HEK293T (cell line): Measurements from ENCODE around the gene CELSR1.

Experiments used
- CTCF ChIA-PET: fragments of 350-600 bp; formaldehyde crosslinking; extraction: SDS; loops from one replicate; lab custom pipeline; 2021; ENCODE audit warnings: antibody characterized with exemption, inconsistent platforms; lab: Yijun Ruan, JAX
- POLR2A ChIA-PET: fragments of 350-600 bp; formaldehyde crosslinking; extraction: SDS; loops from one replicate; lab custom pipeline; 2020; ENCODE audit warnings: antibody characterized with exemption, inconsistent platforms; lab: Yijun Ruan, JAX
- DNase-seq: peaks from one replicate; pipeline ENCODE4 v3.0.0; 2012; ENCODE audit warnings: mixed read lengths; ENCODE audit errors: extremely low spot score
- ARNT ChIP-seq: fragments of 450-650 bp; IDR thresholded peaks from 2 replicates; pipeline ENCODE4 v1.6.1; 2017; ENCODE audit warnings: mild to moderate bottlenecking
- BHLHE40 ChIP-seq: fragments of 450-650 bp; IDR thresholded peaks from 2 replicates; pipeline ENCODE4 v1.6.1; 2016; ENCODE audit warnings: mild to moderate bottlenecking, moderate library complexity, borderline replicate concordance
- CTBP1 ChIP-seq: fragments of 450-650 bp; IDR thresholded peaks from 2 replicates; pipeline ENCODE4 v1.6.1; 2016; ENCODE audit warnings: borderline replicate concordance
- ELF4 ChIP-seq: fragments of 450-650 bp; IDR thresholded peaks from 2 replicates; pipeline ENCODE4 v1.6.1; 2017; ENCODE audit warnings: antibody characterized with exemption
- FOXA1 ChIP-seq: fragments of 450-650 bp; IDR thresholded peaks from 2 replicates; pipeline ENCODE4 v1.6.1; 2016; ENCODE audit warnings: mild to moderate bottlenecking
- FOXK2 ChIP-seq: fragments of 450-650 bp; IDR thresholded peaks from 2 replicates; pipeline ENCODE4 v1.6.1; 2016; ENCODE audit warnings: mild to moderate bottlenecking
- FOXM1 ChIP-seq: fragments of 450-650 bp; IDR thresholded peaks from 2 replicates; pipeline ENCODE4 v1.6.1; 2017; ENCODE audit warnings: mild to moderate bottlenecking, borderline replicate concordance
- HDGF ChIP-seq: fragments of 450-650 bp; IDR thresholded peaks from 2 replicates; pipeline ENCODE4 v1.6.1; 2017; ENCODE audit warnings: antibody characterized with exemption, borderline replicate concordance
- L3MBTL2 ChIP-seq: fragments of 450-650 bp; conservative IDR thresholded peaks from 2 replicates; pipeline ENCODE4 v1.6.1; 2016; ENCODE audit warnings: mild to moderate bottlenecking
- LEF1 ChIP-seq: fragments of 450-650 bp; IDR thresholded peaks from 2 replicates; pipeline ENCODE4 v1.6.1; 2017; ENCODE audit warnings: mild to moderate bottlenecking, borderline replicate concordance
- NFRKB ChIP-seq: fragments of 450-650 bp; IDR thresholded peaks from 2 replicates; pipeline ENCODE4 v1.6.1; 2016; ENCODE audit warnings: mild to moderate bottlenecking, moderate library complexity
- SP1 ChIP-seq: fragments of 450-650 bp; IDR thresholded peaks from 2 replicates; pipeline ENCODE4 v1.6.1; 2017
- SUZ12 ChIP-seq: fragments of 450-650 bp; IDR thresholded peaks from 2 replicates; pipeline ENCODE4 v1.6.1; 2016; ENCODE audit warnings: mild to moderate bottlenecking
- TARDBP ChIP-seq: fragments of 450-650 bp; IDR thresholded peaks from 2 replicates; pipeline ENCODE4 v1.6.1; 2016
- ZNF384 ChIP-seq: fragments of 450-650 bp; IDR thresholded peaks from 2 replicates; pipeline ENCODE4 v1.6.1; 2016
- TF ChIP-seq, protein P1 (sequence below): fragments of 450-650 bp; IDR thresholded peaks from 2 replicates; pipeline ENCODE4 v1.6.1; 2016

The CELSR1 gene

GRCh38 chr22:46500201-46500600, 37.2 kb downstream of the CELSR1 start:
- peak; percentile 53 for DNase-seq
- POLR2A ChIA-PET = no interaction called here
- CTCF ChIA-PET = no interaction called here
- TF ChIP-seq SP1 (no peak), BHLHE40 (no peak), SUZ12 (no peak), CTBP1 (no peak), FOXA1 (no peak), FOXM1 (no peak)
- TF ChIP-seq, protein P1, sequence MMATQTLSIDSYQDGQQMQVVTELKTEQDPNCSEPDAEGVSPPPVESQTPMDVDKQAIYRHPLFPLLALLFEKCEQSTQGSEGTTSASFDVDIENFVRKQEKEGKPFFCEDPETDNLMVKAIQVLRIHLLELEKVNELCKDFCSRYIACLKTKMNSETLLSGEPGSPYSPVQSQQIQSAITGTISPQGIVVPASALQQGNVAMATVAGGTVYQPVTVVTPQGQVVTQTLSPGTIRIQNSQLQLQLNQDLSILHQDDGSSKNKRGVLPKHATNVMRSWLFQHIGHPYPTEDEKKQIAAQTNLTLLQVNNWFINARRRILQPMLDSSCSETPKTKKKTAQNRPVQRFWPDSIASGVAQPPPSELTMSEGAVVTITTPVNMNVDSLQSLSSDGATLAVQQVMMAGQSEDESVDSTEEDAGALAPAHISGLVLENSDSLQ = peak; percentile 38; the same call in 1 of the 2 replicates

GRCh38 chr22:46499805-46500189, 37.6 kb downstream of the CELSR1 start:
- POLR2A ChIA-PET = no interaction called here
- CTCF ChIA-PET = no interaction called here
- DNase-seq = no peak
- TF ChIP-seq LEF1 (no peak), L3MBTL2 (no peak), FOXA1 (no peak), TARDBP (no peak), SUZ12 (no peak), SP1 (no peak), NFRKB (no peak), CTBP1 (no peak), ELF4 (no peak), BHLHE40 (no peak), HDGF (no peak), ARNT (no peak), FOXK2 (no peak), ZNF384 (no peak), FOXM1 (no peak)
- TF ChIP-seq, protein P1 = no peak

GRCh38 chr22:46491946-46492345, 45.5 kb downstream of the CELSR1 start:
- ChIA-PET CTCF (no interaction called here), POLR2A (no interaction called here)
- no peak for DNase-seq
- TF ChIP-seq ELF4 (no peak), SUZ12 (no peak), HDGF (no peak), NFRKB (no peak)

GRCh38 chr22:46490538-46490937, 46.9 kb downstream of the CELSR1 start:
- ChIA-PET POLR2A (no interaction called here), CTCF (no interaction called here)
- TF ChIP-seq ELF4 (no peak), FOXA1 (no peak), L3MBTL2 (no peak), CTBP1 (no peak)
- no peak for DNase-seq

GRCh38 chr22:46486996-46487717, 50.3 kb downstream of the CELSR1 start:
- CTCF ChIA-PET = no interaction called here
- POLR2A ChIA-PET = no interaction called here

GRCh38 chr22:46484861-46485595, 52.4 kb downstream of the CELSR1 start:
- CTCF ChIA-PET = no interaction called here
- no peak for TF ChIP-seq FOXM1
- DNase-seq = no peak
- POLR2A ChIA-PET = no interaction called here

More at GRCh38 chr22:46486996-46487717, 50.3 kb downstream of the CELSR1 start:
- no peak for TF ChIP-seq FOXA1
- no peak for TF ChIP-seq LEF1
- no peak for TF ChIP-seq SUZ12
- TF ChIP-seq ZNF384 = no peak
- TF ChIP-seq TARDBP = no peak
- no peak for TF ChIP-seq CTBP1
- no peak for TF ChIP-seq ARNT
- no peak for TF ChIP-seq ELF4
- no peak for TF ChIP-seq HDGF
- TF ChIP-seq FOXM1 = no peak
- TF ChIP-seq L3MBTL2 = no peak
- TF ChIP-seq FOXK2 = no peak
- TF ChIP-seq, protein P1 = no peak
- TF ChIP-seq NFRKB = no peak
- no peak for DNase-seq
